ENCODE measurements around the gene SIM1.

Gene SIM1, protein sequence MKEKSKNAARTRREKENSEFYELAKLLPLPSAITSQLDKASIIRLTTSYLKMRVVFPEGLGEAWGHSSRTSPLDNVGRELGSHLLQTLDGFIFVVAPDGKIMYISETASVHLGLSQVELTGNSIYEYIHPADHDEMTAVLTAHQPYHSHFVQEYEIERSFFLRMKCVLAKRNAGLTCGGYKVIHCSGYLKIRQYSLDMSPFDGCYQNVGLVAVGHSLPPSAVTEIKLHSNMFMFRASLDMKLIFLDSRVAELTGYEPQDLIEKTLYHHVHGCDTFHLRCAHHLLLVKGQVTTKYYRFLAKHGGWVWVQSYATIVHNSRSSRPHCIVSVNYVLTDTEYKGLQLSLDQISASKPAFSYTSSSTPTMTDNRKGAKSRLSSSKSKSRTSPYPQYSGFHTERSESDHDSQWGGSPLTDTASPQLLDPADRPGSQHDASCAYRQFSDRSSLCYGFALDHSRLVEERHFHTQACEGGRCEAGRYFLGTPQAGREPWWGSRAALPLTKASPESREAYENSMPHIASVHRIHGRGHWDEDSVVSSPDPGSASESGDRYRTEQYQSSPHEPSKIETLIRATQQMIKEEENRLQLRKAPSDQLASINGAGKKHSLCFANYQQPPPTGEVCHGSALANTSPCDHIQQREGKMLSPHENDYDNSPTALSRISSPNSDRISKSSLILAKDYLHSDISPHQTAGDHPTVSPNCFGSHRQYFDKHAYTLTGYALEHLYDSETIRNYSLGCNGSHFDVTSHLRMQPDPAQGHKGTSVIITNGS

DNA sequence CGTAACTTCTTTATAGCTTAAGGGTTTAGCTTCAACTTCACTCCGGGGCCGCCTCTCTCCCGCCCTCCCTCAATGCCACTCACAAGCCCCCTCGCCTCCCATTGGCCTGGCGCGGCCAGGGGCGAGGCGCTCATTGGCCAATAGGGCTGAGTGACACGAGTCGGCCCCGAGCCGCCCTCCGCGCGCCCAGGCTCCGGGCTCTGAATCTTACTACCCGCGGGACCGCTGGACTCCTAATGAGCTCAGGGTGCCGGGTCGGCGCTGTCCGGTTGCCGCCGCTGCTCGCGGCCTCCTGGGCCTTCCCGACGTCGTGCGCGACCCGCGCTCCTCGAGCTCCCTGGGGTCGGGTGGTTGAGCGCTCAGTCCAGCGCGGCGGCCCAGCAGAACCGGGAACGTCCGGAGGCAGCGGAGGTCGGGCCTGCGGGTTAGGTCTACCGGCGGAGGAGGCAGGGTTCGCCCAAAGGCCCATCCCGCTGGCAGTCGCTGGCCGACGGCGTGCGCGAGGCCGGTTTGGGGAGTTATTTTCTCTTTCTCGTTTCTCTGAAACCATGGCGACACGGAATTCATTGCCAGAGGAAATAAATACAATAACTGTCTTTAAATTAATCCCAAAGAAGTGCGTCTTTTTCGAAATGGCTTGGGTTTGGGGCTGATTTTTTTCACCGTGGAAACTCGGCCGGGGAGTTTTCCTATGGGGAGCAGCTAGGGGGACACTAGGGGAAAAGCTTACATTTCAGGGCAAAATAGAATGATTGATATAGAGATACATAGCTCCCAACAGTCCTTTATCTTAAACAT is at the start of gene SIM1:
SIM1 (minus strand) TSS at position 19 of the 798 bp plus-strand sequence. CDS start 1,453 bp downstream, outside the sequence.
- peak within 1 kb of the TSS; percentile 27 for H3K4me3 ChIP-seq (ENCODE audit: low read depth, low read length)
- TF ChIP-seq, protein P1, sequence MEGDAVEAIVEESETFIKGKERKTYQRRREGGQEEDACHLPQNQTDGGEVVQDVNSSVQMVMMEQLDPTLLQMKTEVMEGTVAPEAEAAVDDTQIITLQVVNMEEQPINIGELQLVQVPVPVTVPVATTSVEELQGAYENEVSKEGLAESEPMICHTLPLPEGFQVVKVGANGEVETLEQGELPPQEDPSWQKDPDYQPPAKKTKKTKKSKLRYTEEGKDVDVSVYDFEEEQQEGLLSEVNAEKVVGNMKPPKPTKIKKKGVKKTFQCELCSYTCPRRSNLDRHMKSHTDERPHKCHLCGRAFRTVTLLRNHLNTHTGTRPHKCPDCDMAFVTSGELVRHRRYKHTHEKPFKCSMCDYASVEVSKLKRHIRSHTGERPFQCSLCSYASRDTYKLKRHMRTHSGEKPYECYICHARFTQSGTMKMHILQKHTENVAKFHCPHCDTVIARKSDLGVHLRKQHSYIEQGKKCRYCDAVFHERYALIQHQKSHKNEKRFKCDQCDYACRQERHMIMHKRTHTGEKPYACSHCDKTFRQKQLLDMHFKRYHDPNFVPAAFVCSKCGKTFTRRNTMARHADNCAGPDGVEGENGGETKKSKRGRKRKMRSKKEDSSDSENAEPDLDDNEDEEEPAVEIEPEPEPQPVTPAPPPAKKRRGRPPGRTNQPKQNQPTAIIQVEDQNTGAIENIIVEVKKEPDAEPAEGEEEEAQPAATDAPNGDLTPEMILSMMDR (IDR thresholded peaks at IDR 0.05; ENCODE audit: low read depth, low read length, missing control alignments), result no peak
- in situ Hi-C loops (cut with HindIII; ENCODE audit: low sequenced_read_pairs), result no loop called here
- peak; percentile 23 for DNase-seq (ENCODE audit: low read depth)

DNA sequence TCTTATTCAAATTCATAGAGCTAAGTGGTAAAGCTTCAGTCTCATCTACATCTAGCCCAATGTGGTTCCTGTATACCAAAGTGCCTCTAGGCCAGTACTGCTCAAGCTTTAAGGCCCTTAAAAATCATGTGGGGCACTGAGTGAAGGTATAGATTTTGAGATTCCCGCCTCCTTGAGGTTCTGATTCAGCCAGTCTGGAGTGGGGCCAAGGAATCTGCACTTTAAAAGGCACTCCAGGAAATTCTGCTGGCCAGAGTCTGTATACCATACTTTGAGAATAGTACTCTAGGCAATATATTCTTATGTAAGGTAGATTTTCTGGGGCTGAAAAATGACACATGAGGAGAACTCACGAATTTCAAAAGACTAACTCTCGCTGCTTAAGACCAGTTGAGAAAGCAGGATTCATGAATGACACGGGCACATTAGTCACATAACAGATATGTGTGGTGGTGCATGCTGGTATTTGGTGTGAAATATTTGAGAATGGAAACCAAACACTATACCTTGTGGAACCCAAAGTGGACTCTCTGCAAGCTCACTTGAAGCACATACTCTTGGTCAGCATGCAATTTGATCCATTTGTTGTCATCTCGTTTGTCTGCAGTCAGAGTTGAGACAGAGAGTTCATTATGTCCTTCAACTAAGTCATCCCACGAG is 47.6 kb upstream of the SIM1 start:
- no peak overlapping the region for H3K4me3 ChIP-seq (ENCODE audit: low read depth, low read length)
- no peak for DNase-seq (ENCODE audit: low read depth)
- in situ Hi-C loops (cut with HindIII; ENCODE audit: low sequenced_read_pairs), result no loop called here
- TF ChIP-seq, protein P1 (IDR thresholded peaks at IDR 0.05; ENCODE audit: low read depth, low read length, missing control alignments), result no peak

DNA sequence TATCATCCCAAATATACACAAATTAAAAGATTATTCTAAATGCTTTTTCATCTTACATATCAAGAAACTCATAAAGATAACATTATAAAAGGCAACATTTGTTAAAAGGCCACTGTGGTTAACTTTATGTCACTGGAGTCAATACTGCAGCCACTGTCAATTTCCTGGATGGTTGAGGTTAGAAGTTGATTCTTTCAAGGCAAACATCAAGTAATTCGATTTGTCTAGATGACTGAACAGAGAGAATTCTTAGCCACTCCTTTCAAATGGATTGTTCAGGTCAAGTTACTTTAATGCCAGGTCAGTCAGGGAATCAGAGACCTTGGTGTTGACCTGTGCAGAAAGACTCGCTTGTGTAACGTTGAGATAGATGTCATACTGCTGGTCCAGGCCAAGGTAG is 44.4 kb upstream of the SIM1 start:
- TF ChIP-seq, protein P1 (IDR thresholded peaks at IDR 0.05; ENCODE audit: low read depth, low read length, missing control alignments), result no peak
- H3K4me3 ChIP-seq (ENCODE audit: low read depth, low read length), result no peak overlapping the region
- DNase-seq (ENCODE audit: low read depth), result no peak
- in situ Hi-C loops (cut with HindIII; ENCODE audit: low sequenced_read_pairs), result no loop called here

DNA sequence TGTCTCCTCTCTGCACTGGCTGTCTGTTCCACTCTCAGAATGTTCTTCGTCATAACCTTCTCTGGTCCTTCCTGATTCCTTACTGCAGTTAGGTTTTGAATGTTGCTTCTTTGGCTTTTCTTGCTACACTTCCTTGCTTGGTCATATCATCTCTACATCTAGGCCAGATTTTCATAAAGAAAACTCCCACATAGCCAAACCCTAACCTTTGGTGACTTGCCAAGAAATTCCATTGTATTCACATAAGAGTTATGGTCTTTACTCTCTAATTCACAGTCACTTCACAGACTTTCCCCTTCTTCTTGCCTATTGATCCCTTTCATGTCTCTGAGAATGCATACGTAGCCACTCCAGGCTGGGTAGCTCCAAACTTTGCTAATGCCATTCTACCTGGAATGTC is 41.9 kb upstream of the SIM1 start:
- DNase-seq (ENCODE audit: low read depth), result peak; percentile 63
- TF ChIP-seq, protein P1 (IDR thresholded peaks at IDR 0.05; ENCODE audit: low read depth, low read length, missing control alignments), result no peak
- in situ Hi-C loops (cut with HindIII; ENCODE audit: low sequenced_read_pairs), result no loop called here
- no peak overlapping the region for H3K4me3 ChIP-seq (ENCODE audit: low read depth, low read length)

DNA sequence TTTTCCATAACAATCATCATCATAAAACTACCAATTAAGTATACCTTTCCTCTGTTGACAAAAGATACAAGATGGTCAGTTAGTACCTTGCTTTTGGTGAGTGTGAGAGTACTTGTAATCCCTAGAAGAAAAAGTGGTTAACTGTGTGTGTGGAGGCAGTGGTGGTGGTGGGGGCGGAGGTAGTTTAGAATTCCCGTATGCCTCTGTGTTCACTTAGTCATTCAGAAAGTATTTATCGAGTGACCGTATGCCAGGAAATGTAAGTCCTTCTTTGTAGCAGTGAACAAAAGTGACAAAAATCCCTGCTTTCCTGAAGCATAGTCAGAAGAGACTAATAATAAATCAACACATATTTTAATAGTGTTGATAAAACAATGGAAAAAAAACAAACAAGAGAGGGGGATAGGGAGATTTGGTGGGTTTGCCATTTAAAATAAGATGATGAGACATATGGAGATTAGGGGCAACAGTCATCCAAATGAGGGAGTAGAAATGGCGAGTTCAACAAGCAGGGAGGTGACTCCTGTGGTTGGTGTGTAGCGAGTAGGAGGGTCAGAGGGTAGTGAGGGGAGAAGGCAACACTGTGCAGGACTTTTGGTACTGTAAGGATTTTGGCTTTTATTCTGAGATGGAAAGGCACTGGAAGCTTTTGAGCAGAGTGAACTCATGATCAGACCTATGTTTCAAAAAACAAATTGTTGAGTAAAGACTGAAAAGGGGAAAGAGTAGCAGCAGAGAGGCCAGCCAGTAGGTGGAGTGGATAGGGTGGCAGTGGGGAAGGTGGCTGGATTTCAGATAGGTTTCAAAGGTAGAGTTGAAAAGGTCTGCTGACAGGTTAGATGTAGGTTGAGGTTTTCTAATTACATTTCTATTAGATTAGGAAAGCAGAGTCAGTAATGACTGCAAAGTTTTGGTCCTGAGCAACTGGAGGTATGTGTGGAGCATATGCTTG is 40.3 kb upstream of the SIM1 start:
- TF ChIP-seq, protein P1 (IDR thresholded peaks at IDR 0.05; ENCODE audit: low read depth, low read length, missing control alignments), result no peak
- H3K4me3 ChIP-seq (ENCODE audit: low read depth, low read length), result no peak overlapping the region
- peak; percentile 71 for DNase-seq (ENCODE audit: low read depth)
- in situ Hi-C loops (cut with HindIII; ENCODE audit: low sequenced_read_pairs), result no loop called here

Measured in astrocyte of the cerebellum (primary cell).